GM18951 (cell line): ENCODE measurements around the gene COQ4.

Experiments used
- POLR2A ChIP-seq: IDR thresholded peaks from 4 replicates; pipeline ENCODE4 v1.6.1; 2011; ENCODE audit warnings: mild to moderate bottlenecking; ENCODE audit not compliant: insufficient read length, insufficient read depth; ENCODE audit errors: extremely low read depth
- in situ Hi-C: fragments of 300-500 bp; cut with MboI; formaldehyde crosslinking; loops from one replicate; pipeline ENCODE4 v1.12.0; 2022; ENCODE audit warnings: low sequenced_read_pairs, mixed read lengths, inconsistent platforms; ENCODE audit not compliant: unreplicated experiment

COQ4 gene

GRCh38 chr9:128288273-128289004 is 34.2 kb upstream of the COQ4 start:
- TF ChIP-seq POLR2A = no peak
- in situ Hi-C loops = no loop called here

GRCh38 chr9:128292009-128292408 is 30.6 kb upstream of the COQ4 start:
- in situ Hi-C loops = no loop called here
- TF ChIP-seq POLR2A = no peak

GRCh38 chr9:128293091-128293490 is 29.5 kb upstream of the COQ4 start:
- in situ Hi-C loops = no loop called here
- no peak for TF ChIP-seq POLR2A

GRCh38 chr9:128294142-128294541 is 28.5 kb upstream of the COQ4 start:
- TF ChIP-seq POLR2A = no peak
- in situ Hi-C loops = no loop called here

DNA sequence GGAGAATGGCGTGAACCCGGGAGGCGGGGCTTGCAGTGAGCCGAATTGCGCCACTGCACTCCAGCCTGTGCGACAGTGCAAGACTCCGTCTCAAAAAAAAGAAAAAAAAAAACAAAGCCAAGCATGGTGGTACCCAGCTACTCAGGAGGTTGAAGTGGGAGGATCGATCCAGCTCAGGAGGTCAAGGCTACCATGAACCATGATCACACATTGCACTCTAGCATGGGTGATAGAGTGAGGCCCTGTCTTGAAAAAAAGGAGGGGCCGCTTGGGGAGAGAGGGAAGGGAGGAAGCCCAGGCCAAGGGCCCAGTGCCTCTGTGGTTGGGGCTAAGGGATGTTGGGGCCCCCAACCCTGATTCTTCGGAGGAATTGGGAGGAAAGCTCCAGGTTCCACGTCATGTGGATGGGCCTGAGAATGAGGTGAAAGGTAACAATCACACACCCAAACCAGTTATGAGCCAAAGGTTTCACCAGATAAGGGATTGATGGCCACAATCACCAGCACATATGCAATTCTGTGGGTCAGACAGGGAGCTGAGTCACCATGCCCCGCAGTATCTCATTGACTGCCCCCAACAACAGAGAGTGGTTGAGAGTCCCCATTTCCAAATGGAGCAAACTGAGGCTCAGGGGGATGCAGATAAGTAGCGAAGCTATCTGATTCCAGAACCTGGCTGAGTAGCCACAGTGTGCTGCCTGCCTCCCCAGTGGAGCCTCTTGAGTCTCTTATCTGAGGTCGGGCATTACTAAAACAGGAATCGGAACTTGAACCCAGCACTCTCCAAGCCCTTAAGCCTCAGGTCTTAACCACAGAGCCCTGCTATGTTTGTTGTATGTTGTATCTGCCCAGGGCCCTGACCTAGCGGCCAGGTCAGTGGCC is 26.1 kb upstream of the COQ4 start:
- no peak for TF ChIP-seq POLR2A
- in situ Hi-C loops = no loop called here

DNA sequence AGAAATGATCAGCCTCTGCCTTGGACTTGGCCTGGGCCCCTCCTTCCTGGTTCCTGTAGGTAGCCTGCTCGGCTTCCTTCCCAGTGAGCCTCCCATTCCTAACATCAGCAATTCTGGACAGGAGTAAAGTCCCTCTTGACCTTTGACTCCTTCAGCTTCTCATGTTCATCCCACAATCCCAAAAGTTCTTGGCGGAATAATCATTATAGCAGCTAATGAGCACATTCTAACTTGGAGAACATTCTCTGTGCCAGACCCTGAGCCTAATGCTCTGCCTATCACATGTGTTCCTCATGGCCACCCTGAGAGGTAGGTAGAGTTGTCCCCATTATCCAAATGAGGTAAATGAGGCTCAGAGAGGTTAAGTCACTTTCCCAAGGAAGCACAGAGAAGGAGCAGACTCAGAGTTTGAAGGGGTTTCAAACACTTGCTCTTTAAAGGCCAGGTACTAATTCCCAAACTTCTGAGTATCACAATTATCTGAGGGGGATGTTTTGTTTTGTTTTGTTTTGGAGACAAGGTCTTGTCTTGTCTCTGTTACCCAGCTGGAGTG is 25.3 kb upstream of the COQ4 start:
- no peak for TF ChIP-seq POLR2A
- in situ Hi-C loops = no loop called here

GRCh38 chr9:128298535-128299482 is 23.8 kb upstream of the COQ4 start:
- in situ Hi-C loops = no loop called here
- TF ChIP-seq POLR2A = no peak

DNA sequence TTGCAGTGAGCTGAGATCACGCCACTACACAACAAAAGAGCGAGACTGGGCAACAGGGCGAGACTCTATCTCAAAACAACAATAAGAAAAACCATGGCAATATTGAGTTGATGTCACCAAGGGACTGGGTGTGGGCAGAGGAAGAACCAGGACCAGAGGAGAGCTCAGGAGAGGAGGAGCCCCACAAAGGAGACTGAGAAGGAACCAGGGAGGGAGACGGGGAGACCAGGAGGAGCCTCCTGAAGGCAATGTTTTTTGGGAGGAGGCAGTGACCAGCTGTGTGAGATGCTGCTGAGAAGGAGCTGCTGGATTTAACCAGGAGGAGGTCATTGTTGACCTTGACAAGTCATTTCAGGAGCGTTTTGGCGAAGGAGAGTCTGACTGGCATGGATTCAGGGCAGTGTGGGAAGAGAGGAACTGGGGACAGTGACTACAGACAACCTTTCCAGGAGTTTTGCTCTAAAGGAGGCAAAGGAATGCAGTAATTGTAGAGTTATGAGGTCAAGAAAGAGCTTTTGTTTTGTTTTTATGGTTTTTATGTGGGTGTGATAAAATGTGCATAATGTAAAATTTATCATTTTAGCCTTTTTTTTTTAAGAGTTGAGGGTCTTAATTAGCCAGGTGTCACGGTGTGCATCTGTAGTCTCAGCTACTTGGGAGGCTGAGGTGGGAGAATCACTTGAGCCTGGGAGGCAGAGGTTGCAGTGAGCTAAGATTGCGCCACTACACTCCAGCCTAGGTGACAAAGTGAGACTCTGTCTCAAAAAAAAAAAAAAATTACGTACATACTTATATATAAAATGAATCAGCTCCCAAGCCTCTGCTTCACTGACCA is 18.3 kb upstream of the COQ4 start:
- in situ Hi-C loops = no loop called here
- no peak for TF ChIP-seq POLR2A

- in situ Hi-C loops = no loop called here
Observed at GRCh38 chr9:128304971-128305288, 17.7 kb upstream of the COQ4 start.

DNA sequence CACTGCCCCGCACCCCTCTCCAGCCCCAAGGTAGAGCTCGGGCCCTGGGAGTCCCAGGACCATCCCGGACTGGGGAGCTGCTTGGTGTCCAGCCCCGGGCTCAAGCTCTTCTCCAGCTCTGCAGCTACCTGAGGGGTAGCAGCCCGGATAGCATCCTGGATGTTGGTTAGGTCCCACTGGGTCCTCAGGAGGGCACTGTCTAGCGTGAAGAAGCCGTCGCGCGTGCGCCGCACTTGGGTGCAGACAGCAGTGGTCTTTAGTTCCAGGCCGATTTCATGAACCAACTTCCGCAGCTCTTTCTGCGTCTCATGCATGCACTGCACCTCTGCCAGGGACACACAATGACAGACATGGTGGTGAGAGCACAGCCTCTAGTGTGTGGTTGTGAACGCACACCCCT is 13.1 kb upstream of the COQ4 start:
- TF ChIP-seq POLR2A = no peak
- in situ Hi-C loops = no loop called here

More at GRCh38 chr9:128304971-128305288, 17.7 kb upstream of the COQ4 start:
- TF ChIP-seq POLR2A = no peak

- TF ChIP-seq POLR2A = no peak
- in situ Hi-C loops = no loop called here
Observed at GRCh38 chr9:128310461-128310860, 12.2 kb upstream of the COQ4 start.

GRCh38 chr9:128314697-128315096 is 7.9 kb upstream of the COQ4 start:
- in situ Hi-C loops = no loop called here
- TF ChIP-seq POLR2A = no peak

DNA sequence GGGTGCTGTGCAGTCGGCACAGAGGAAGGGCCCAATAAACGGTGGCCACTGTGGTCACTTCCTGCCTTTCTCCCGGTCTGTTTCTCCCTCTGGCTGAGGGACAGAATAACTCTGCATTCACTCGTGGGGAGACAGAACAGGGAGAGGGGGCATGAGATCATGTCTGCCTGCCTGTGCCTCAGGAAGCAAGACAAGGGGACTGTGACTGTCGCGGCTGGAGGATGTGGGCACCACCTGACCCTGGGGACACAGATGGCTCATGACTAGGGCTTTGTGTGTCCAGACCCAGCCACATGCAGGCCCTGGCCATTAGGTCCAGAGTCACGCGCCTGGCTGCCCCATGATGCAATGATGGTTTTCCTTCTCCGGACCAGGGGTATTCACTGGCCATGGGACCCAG is 6.2 kb upstream of the COQ4 start:
- TF ChIP-seq POLR2A = no peak
- in situ Hi-C loops = no loop called here
